ENCODE measurements around the gene DHRS7C. TPM values are rescaled to one million over a fixed set of nuclear protein-coding genes. Genes with fewer than 3 reads are reported as not detected.

Gene DHRS7C
- total and polyA plus RNA-seq, 8 donors, result not detected

DNA sequence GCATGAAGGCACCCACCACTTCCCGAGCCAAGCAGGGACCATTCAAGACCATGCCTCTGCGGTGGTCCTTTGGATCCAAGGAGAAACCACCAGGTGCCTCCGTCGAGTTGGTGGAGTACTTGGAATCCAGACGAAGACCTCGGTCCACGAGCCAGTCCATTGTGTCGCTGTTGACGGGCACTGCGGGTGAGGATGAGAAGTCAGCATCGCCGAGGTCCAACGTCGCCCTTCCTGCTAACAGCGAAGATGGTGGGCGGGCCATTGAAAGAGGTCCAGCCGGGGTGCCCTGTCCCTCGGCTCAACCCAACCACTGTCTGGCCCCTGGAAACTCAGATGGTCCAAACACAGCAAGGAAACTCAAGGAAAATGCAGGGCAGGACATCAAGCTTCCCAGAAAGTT is 63.4 kb downstream of the DHRS7C start:
- no peak for DNase-seq
- H3K4me3 ChIP-seq, result no peak overlapping the region
- TF ChIP-seq POLR2A (IDR thresholded peaks at IDR 0.05) (no peak), EP300 (IDR thresholded peaks at IDR 0.05) (no peak), POLR2AphosphoS5 (IDR thresholded peaks at IDR 0.05) (no peak)
- TF ChIP-seq, protein P1, sequence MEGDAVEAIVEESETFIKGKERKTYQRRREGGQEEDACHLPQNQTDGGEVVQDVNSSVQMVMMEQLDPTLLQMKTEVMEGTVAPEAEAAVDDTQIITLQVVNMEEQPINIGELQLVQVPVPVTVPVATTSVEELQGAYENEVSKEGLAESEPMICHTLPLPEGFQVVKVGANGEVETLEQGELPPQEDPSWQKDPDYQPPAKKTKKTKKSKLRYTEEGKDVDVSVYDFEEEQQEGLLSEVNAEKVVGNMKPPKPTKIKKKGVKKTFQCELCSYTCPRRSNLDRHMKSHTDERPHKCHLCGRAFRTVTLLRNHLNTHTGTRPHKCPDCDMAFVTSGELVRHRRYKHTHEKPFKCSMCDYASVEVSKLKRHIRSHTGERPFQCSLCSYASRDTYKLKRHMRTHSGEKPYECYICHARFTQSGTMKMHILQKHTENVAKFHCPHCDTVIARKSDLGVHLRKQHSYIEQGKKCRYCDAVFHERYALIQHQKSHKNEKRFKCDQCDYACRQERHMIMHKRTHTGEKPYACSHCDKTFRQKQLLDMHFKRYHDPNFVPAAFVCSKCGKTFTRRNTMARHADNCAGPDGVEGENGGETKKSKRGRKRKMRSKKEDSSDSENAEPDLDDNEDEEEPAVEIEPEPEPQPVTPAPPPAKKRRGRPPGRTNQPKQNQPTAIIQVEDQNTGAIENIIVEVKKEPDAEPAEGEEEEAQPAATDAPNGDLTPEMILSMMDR (IDR thresholded peaks at IDR 0.05), result no peak
- WGBS, 5 donors, result 90 to 96% (median 93%) methylated on average over 18 of the region's 18 CpGs
- peaks cover 0 to 8% (median 0%) of the 10 kb centered on the region in 4 donors for H3K9me3 ChIP-seq
- H3K36me3 ChIP-seq, result peaks cover 0 to 11% (median 9%) of the 10 kb centered on the region in 4 donors
- intact Hi-C loops (cut with DNase I; ENCODE audit: low total_unique reads), result no loop called here
- H3K4me1 ChIP-seq, result no peaks in the 10 kb centered on the region
- H3K27me3 ChIP-seq, result peaks cover 0 to 10% (median 0%) of the 10 kb centered on the region in 3 donors
- H3K27ac ChIP-seq, result no peak overlapping the region

DNA sequence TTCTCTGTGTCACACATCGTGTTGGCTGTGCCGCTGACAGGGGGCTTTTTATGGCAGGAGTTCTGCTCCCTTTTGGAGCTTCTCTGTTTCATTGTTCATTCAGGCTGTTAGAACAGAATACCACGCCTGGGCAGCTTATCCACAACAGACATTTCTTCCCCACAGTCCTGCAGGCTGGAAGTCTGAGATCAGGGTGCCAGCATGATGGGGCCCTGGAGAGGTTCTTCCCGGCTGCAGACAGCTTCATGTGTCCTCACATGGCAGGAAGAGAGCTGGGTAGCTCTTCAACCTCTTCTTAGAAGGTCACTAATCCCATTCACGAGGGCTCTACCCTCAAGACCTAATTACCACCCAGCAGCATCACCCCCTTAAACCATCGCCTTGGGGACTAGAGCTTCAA is 65.1 kb downstream of the DHRS7C start:
- Histone ChIP-seq H3K27ac (no peak overlapping the region), H3K4me1 (no peaks in the 10 kb centered on the region), H3K9me3 (peaks cover 0 to 4% (median 0%) of the 10 kb centered on the region in 4 donors), H3K27me3 (peaks cover 0 to 10% (median 0%) of the 10 kb centered on the region in 3 donors), H3K4me3 (no peak overlapping the region), H3K36me3 (peaks cover 0 to 11% (median 9%) of the 10 kb centered on the region in 4 donors)
- DNase-seq, result no peak
- 70 to 88% (median 80%) methylated on average over 6 of the region's 6 CpGs for WGBS, 5 donors
- TF ChIP-seq POLR2AphosphoS5 (IDR thresholded peaks at IDR 0.05), result no peak
- TF ChIP-seq POLR2A (IDR thresholded peaks at IDR 0.05), result no peak
- TF ChIP-seq EP300 (IDR thresholded peaks at IDR 0.05), result no peak
- TF ChIP-seq, protein P1 (IDR thresholded peaks at IDR 0.05), result no peak
- intact Hi-C loops (cut with DNase I; ENCODE audit: low total_unique reads), result no loop called here

DNA sequence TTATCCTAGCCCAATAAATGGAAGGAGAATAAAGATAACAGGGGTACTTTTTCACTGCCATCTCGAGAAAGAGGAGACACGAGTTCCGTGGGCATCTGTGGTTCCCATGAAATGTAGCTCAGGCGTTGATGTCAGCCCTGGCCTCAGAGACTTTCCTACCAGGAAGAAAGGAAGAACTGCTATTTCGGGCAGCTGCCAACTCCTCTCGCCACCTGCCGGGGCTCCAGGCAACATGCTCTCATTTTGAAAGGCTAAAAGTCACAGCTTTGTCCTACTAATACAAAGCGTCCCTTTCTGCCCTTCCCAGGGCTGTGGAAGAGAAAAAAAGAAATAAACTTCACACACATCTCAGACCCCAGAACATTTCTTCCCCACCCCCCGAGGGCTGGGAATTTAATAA is 65.8 kb downstream of the DHRS7C start:
- no peak overlapping the region for H3K27ac ChIP-seq
- H3K4me3 ChIP-seq, result no peak overlapping the region
- H3K27me3 ChIP-seq, result peaks cover 0 to 10% (median 0%) of the 10 kb centered on the region in 3 donors
- DNase-seq, result peak in 1 of 2 donors; percentile 28
- intact Hi-C loops (cut with DNase I; ENCODE audit: low total_unique reads), result no loop called here
- WGBS, 5 donors, result 47 to 72% (median 67%) methylated on average over 9 of the region's 9 CpGs
- TF ChIP-seq POLR2A (IDR thresholded peaks at IDR 0.05) (no peak), EP300 (IDR thresholded peaks at IDR 0.05) (no peak), POLR2AphosphoS5 (IDR thresholded peaks at IDR 0.05) (no peak)
- TF ChIP-seq, protein P1 (IDR thresholded peaks at IDR 0.05), result no peak
- H3K9me3 ChIP-seq, result no peaks in the 10 kb centered on the region
- no peaks in the 10 kb centered on the region for H3K4me1 ChIP-seq
- peaks cover 0 to 11% (median 9%) of the 10 kb centered on the region in 4 donors for H3K36me3 ChIP-seq

Other genes with a start within 250 kb of the DHRS7C start
- 100 to 1,000 TPM in 1 of 5 donors, 10 to 100 TPM in 4; 21.6 to 559 (median 80.5) TPM for gene STX8, start 215.8 kb downstream of the DHRS7C start, total RNA-seq
- 10 to 100 TPM; 58.7 to 97.6 (median 69.4) TPM for gene STX8, start 215.8 kb downstream of the DHRS7C start, polyA plus RNA-seq
- gene CFAP52, start 214.9 kb downstream of the DHRS7C start, total RNA-seq, result not detected
- gene CFAP52, start 214.9 kb downstream of the DHRS7C start, polyA plus RNA-seq, result not detected
- 10 to 100 TPM in 3 of 5 donors, 1 to 10 TPM in 2; 1.3 to 55.4 (median 10.3) TPM for gene USP43, start 146.1 kb downstream of the DHRS7C start, total RNA-seq
- gene USP43, start 146.1 kb downstream of the DHRS7C start, polyA plus RNA-seq, result 1 to 10 TPM; 1.5 to 3.8 (median 1.5) TPM
- not detected for gene GSG1L2, start 30.5 kb upstream of the DHRS7C start, total RNA-seq
- gene GSG1L2, start 30.5 kb upstream of the DHRS7C start, polyA plus RNA-seq, result not detected
- gene GLP2R, start 34.3 kb upstream of the DHRS7C start, total RNA-seq, result 10 to 100 TPM in 1 of 5 donors, 1 to 10 TPM in 4; 1.2 to 15.4 (median 5.1) TPM
- gene GLP2R, start 34.3 kb upstream of the DHRS7C start, polyA plus RNA-seq, result 1 to 10 TPM in 2 of 3 donors, under 1 TPM in 1; 0.40 to 9.8 (median 6.4) TPM
- under 1 TPM in 1 of 5 donors, not detected in 4; 0.18 TPM for gene RCVRN, start 113.7 kb upstream of the DHRS7C start, total RNA-seq
- under 1 TPM in 1 of 3 donors, not detected in 2; 0.75 TPM for gene RCVRN, start 113.7 kb upstream of the DHRS7C start, polyA plus RNA-seq

Measured in stomach (tissue), 9 donors.